Measurements from ENCODE around the gene CD247.

Gene CD247

GRCh38 chr1:167512046-167512654, 6.2 kb downstream of the CD247 start:
- DNase-seq = no peak

GRCh38 chr1:167511374-167511986, 6.8 kb downstream of the CD247 start:
- DNase-seq = no peak

- no peak for DNase-seq
These were observed 7.4 kb downstream of the CD247 start for GRCh38 chr1:167510881-167511280.

GRCh38 chr1:167510244-167510643, 8.1 kb downstream of the CD247 start:
- no peak for DNase-seq

GRCh38 chr1:167509587-167509986, 8.7 kb downstream of the CD247 start:
- DNase-seq = no peak

GRCh38 chr1:167507719-167508118, 10.6 kb downstream of the CD247 start:
- no peak for DNase-seq

- no peak for DNase-seq
These were observed 13.9 kb downstream of the CD247 start for GRCh38 chr1:167504467-167504827.

GRCh38 chr1:167503626-167504466, 14.5 kb downstream of the CD247 start:
- DNase-seq = no peak

- DNase-seq = no peak
These were observed 15.4 kb downstream of the CD247 start for GRCh38 chr1:167502719-167503462.

GRCh38 chr1:167502192-167502551, 16.2 kb downstream of the CD247 start:
- DNase-seq = no peak

- no peak for DNase-seq
These were observed 16.7 kb downstream of the CD247 start for GRCh38 chr1:167501515-167502191.

- no peak for DNase-seq
These were observed 18.0 kb downstream of the CD247 start for GRCh38 chr1:167500283-167500860.

GRCh38 chr1:167499664-167500101, 18.6 kb downstream of the CD247 start:
- no peak for DNase-seq

GRCh38 chr1:167499106-167499505, 19.2 kb downstream of the CD247 start:
- no peak for DNase-seq

- no peak for DNase-seq
These were observed 21.3 kb downstream of the CD247 start for GRCh38 chr1:167496797-167497619.

GRCh38 chr1:167493372-167493771, 25.0 kb downstream of the CD247 start:
- DNase-seq = no peak

GRCh38 chr1:167492481-167492910, 25.8 kb downstream of the CD247 start:
- DNase-seq = no peak

- no peak for DNase-seq
These were observed 26.5 kb downstream of the CD247 start for GRCh38 chr1:167491586-167492461.

- no peak for DNase-seq
These were observed 27.6 kb downstream of the CD247 start for GRCh38 chr1:167490765-167491164.

Data from C1 segment of cervical spinal cord (tissue), 14 donors.